VCaP (cell line): ENCODE measurements around the gene DDX20.

Experiments
- H3K27ac ChIP-seq: fragments of 450-650 bp; 2 replicates; pipeline ENCODE4 v1.5.1; 2017
- TF ChIP-seq, protein P1 (sequence below): fragments of 450-650 bp; conservative IDR thresholded peaks from 2 replicates; pipeline ENCODE4 v1.5.1; 2017; ENCODE audit warnings: mild to moderate bottlenecking, moderate library complexity

DDX20 gene

DNA sequence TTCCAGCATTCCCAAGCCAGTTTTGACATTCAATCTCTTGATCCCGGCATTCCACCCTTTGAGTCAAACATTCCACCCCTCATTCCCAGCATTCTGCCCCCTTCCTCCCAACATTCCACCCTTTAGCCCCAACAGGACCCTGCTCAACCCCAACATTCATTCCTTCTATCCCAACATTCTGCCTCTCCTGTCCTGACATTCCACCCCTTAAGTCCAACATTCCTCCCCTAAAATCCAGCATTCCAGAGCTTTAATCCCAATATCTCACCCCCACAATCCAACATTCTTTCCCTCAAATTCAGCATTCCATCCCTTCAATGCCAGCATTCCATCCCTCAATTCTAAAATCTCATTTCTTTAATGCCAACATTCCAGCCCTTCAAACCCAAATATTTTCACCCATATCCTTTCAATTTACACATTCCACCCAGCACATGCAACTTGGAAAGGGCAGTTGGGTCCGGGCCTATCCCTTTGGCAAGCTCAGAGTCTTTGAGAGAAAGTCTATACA, 22.9 kb downstream of the DDX20 start:
- H3K27ac ChIP-seq, result no peak overlapping the region
- TF ChIP-seq, protein P1, sequence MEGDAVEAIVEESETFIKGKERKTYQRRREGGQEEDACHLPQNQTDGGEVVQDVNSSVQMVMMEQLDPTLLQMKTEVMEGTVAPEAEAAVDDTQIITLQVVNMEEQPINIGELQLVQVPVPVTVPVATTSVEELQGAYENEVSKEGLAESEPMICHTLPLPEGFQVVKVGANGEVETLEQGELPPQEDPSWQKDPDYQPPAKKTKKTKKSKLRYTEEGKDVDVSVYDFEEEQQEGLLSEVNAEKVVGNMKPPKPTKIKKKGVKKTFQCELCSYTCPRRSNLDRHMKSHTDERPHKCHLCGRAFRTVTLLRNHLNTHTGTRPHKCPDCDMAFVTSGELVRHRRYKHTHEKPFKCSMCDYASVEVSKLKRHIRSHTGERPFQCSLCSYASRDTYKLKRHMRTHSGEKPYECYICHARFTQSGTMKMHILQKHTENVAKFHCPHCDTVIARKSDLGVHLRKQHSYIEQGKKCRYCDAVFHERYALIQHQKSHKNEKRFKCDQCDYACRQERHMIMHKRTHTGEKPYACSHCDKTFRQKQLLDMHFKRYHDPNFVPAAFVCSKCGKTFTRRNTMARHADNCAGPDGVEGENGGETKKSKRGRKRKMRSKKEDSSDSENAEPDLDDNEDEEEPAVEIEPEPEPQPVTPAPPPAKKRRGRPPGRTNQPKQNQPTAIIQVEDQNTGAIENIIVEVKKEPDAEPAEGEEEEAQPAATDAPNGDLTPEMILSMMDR, result no peak

DNA sequence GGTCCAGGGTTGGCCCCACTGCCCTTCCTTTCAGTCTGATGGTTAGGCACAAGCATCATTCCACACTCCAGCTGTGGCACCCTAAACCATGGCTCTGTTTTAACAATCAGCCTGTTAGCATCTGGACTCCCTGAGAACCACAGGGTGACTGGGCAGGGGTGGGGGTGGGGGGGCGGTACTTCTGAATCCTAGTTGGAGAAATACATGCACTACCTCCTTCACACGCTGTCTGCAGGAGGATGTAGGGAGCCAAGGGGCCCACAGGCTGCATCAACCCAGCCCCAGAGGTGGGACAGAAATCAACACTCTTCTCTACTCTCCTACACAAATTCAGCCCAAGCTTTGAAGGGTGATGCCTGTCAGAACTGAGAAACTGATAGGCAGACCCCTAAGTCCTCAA, 23.8 kb downstream of the DDX20 start:
- TF ChIP-seq, protein P1, result no peak
- H3K27ac ChIP-seq, result no peak overlapping the region

DNA sequence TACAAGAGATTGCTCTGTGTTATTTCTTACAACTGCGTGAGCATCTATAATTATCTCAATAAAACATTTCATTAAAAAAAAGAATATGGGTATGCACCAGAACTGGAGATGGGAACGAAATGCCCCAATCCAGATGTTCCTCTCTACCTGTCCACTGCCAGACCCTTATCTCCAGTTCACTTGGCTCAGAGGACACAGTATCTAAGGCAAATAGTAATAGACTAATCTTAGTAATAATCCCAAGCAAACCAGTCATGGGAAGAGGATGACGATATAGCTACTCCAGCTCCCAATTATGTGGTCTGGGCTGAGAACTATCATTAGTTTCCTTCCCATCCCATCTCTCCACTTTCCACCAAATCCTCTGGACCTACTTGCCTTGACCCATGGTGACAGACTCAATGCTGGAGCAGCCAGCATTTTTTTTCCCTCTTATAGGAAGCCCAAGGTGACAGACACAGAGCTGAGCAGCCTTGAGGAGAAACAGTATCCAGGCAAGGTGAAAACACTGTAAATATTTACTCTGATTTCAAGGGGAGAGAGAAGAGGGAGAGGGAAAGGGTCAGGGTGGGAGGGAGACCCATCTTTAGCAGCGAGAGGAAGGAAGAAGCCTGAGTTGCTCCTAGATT, 28.7 kb downstream of the DDX20 start:
- TF ChIP-seq, protein P1, result no peak
- no peak overlapping the region for H3K27ac ChIP-seq

DNA sequence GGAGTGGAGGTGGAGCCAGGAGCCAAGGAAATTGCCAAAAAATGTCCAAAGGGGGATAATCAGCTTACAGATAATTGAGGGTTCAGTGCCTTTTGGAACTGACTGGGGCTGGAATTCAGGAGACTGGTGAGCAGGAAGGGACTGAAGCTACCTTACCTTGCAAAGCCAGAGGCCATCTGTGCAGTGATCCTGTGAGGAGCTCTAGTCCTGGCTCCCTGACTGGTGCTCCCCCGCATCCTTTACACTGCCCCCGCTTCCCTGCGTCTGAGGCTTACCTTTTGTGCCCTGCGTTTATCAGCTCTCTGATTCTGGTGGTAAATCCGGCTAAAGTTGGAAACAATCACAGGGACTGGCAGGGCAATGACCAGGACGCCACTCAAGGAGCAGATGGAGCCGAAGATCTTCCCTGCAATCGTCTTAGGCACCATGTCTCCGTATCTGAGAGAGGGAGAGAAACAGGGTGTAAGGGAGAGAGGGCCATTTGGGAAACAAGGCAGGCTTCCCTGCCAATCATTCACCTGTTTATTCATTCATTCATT, 31.0 kb downstream of the DDX20 start:
- TF ChIP-seq, protein P1, result no peak
- H3K27ac ChIP-seq, result no peak overlapping the region; the same call in 1 of the 2 replicates

DNA sequence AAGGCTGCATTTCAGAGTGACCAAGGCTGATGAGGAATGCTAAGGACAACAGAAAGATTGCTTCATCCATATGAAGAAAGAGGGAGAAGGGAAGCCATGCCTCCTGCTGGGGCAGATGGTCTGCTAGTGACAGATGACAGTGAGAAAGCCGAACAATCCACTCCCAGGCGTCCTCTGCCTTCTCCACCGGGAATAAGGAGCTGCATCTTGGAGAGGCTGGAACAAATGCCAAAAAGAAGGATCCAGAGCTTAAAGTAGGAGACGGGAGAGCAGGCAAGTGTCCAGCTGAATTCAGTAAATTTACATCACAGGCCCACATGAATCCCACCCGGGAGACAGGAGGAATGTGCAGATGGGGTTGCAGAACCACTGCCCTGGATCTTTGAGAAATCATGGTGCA, 33.4 kb downstream of the DDX20 start:
- TF ChIP-seq, protein P1, result no peak

DNA sequence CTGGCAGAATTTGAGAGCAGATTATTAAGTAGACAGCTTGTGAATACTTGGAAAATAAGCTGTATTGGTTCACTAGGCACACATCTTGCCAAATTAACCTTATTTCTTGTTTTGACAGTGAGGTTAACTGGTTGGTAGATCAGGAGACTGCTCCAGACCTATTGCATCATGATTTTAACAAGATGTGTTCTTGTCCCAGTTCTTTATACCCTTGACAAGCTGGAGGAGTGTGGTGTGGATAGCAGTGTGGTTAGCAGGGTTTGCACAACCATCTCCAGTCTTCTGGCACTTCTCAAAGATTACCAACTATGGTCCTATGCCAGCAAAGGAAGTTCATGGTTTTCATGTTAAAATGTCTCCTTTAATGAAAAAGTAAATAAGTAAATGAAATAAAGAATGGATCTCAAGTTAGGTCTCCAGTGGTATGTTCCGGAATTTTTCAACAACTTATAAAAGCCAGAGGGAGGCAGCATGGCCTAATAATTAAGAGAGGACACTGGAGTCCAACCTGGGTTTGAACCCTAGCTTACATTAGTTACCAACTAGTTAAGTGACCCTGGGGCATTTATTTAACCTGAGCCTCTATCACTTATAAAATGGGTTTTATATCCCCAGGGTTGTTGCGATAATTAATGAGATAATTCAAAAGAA, 34.1 kb downstream of the DDX20 start:
- H3K27ac ChIP-seq, result no peak overlapping the region
- TF ChIP-seq, protein P1, result no peak; the same call in 1 of the 2 replicates

More for the DNA sequence above, 33.4 kb downstream of the DDX20 start:
- H3K27ac ChIP-seq, result no peak overlapping the region

DNA sequence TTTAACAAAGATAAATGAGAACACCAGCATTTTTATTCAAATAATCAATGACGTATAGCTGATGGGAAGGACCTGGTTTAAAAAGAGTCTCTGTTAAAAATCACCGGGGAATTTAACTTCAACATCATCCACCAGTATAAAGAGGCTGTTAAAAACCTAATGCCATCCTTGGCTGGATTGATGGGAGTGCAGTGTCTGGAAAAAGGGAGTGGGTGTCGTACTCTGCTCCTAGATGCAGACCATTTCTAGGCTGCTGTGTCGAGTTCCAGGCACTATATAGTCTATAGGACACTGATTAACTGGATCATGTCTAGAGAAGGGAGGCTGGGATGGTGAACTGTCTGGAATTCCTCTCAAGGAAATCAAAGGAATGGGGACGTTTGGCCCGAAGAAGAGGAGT, 36.1 kb downstream of the DDX20 start:
- TF ChIP-seq, protein P1, result no peak
- no peak overlapping the region for H3K27ac ChIP-seq
